HepG2 (cell line): ENCODE measurements around the gene ZNF581. TPM values are rescaled to one million over a fixed set of nuclear protein-coding genes. Genes with fewer than 3 reads are reported as not detected.

ENCODE experiments used
- ELF1 ChIP-seq: sonication (generic); formaldehyde crosslinking; IDR thresholded peaks from 2 replicates; pipeline ENCODE4 v1.4.0; 2020; ENCODE audit warnings: missing genetic modification reagents
- ESRRA ChIP-seq: sonication (generic); formaldehyde crosslinking; IDR thresholded peaks from 2 replicates; pipeline ENCODE4 v1.5.1; 2020; ENCODE audit warnings: mild to moderate bottlenecking, low read depth, missing genetic modification reagents
- HNF1A ChIP-seq, 2 experiments: sonication (generic) in 1 of 2; formaldehyde crosslinking in 1 of 2; IDR thresholded peaks; 2 replicates each; pipeline versions ENCODE4 v1.4.0 to v1.6.1; 2016 to 2020; ENCODE audit warnings: borderline replicate concordance in 1 of 2, low read depth in 1 of 2, mild to moderate bottlenecking in 1 of 2, missing genetic modification reagents in 1 of 2
- PAXIP1 ChIP-seq: sonication (generic); formaldehyde crosslinking; conservative IDR thresholded peaks from 2 replicates; pipeline ENCODE4 v1.4.0; 2020; ENCODE audit warnings: mild to moderate bottlenecking, missing genetic modification reagents, moderate library complexity
- RELA ChIP-seq: sonication (generic); formaldehyde crosslinking; IDR thresholded peaks from 2 replicates; pipeline ENCODE4 v1.4.0; 2020; ENCODE audit warnings: missing genetic modification reagents
- ZFP90 ChIP-seq: sonication (generic); formaldehyde crosslinking; IDR thresholded peaks from 2 replicates; pipeline ENCODE4 v1.8.0; 2022; ENCODE audit warnings: missing genetic modification reagents, mild to moderate bottlenecking, inconsistent platforms, borderline replicate concordance
- polyA plus RNA-seq, 8 experiments: library from polyadenylated mRNA; depleted of rRNA in 3 of 8; stranded (reverse) in 7 of 8; unstranded in 1 of 8; fragments of >200 nt; fragmentation: Illumina TruSeq in 4 of 8; extraction: Trizol in 4 of 8; gene quantifications; 2 replicates each; pipeline versions ENCODE4 v1.2.1 to v1.2.3, GENCODE V29; 2011 to 2016; ENCODE audit warnings: low read depth in 4 of 8, missing spikeins in 1 of 8, mixed read lengths in 1 of 8; ENCODE audit not compliant: insufficient read depth in 1 of 8
- total RNA-seq, 5 experiments: library from RNA; depleted of rRNA; stranded (reverse); fragments of >200 nt; fragmentation: Illumina TruSeq; extraction: Trizol; gene quantifications; 2 replicates each; pipeline ENCODE4 v1.2.3, GENCODE V29; 2016; ENCODE audit warnings: low read depth in 1 of 5
- TF ChIP-seq, protein P1 (sequence below): sonication (generic); formaldehyde crosslinking; IDR thresholded peaks from 2 replicates; pipeline ENCODE4 v1.5.0; 2020; ENCODE audit warnings: mild to moderate bottlenecking, missing genetic modification reagents
- TF ChIP-seq, protein P2 (sequence below): sonication (generic); formaldehyde crosslinking; IDR thresholded peaks from 2 replicates; pipeline ENCODE4 v1.9.0; 2022; ENCODE audit warnings: missing genetic modification reagents, mild to moderate bottlenecking, borderline replicate concordance

Gene ZNF581
- total and polyA plus RNA-seq, 2 of the 13 experiments (the other 11 are each of a cell fraction or from before 2014, with no cell fraction given) = 19.6 to 49.5 TPM

DNA sequence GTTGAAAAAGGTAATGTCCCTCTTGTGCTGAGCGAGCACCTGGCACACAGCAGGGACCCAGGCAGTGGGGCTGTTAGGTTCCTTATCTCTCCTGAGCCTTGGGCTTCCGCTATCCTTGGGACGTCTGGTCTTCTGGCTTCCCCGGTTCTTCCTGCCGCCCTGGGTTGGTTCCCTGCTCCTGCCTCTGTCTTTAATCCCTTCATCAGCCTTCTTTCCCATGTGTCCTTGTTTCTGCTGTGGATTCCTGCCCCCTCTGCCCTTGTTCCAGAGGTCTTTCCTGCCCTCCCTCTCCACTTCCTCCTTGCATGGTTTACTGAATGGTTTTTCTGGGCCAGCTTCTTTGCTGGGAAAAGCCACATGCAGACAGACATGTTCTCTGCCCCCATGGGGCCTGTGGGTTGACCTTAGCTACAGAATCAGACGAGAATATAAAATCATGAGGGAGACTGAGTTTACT lies 34.2 kb downstream of the ZNF581 start (continued):
- TF ChIP-seq HNF1A (IDR thresholded peaks at IDR 0.05; ENCODE audit: low read depth) = no peak
- no peak for TF ChIP-seq HNF1A (CRISPR knock-in tag; IDR thresholded peaks at IDR 0.05; ENCODE audit: borderline replicate concordance)
- TF ChIP-seq, protein P1, sequence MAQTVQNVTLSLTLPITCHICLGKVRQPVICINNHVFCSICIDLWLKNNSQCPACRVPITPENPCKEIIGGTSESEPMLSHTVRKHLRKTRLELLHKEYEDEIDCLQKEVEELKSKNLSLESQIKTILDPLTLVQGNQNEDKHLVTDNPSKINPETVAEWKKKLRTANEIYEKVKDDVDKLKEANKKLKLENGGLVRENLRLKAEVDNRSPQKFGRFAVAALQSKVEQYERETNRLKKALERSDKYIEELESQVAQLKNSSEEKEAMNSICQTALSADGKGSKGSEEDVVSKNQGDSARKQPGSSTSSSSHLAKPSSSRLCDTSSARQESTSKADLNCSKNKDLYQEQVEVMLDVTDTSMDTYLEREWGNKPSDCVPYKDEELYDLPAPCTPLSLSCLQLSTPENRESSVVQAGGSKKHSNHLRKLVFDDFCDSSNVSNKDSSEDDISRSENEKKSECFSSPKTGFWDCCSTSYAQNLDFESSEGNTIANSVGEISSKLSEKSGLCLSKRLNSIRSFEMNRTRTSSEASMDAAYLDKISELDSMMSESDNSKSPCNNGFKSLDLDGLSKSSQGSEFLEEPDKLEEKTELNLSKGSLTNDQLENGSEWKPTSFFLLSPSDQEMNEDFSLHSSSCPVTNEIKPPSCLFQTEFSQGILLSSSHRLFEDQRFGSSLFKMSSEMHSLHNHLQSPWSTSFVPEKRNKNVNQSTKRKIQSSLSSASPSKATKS (CRISPR knock-in tag) = no peak
- 0 out of 2 replicates have a peak, but pooled peaks have one; percentile 16 for TF ChIP-seq ELF1 (CRISPR knock-in tag)
- TF ChIP-seq, protein P2, sequence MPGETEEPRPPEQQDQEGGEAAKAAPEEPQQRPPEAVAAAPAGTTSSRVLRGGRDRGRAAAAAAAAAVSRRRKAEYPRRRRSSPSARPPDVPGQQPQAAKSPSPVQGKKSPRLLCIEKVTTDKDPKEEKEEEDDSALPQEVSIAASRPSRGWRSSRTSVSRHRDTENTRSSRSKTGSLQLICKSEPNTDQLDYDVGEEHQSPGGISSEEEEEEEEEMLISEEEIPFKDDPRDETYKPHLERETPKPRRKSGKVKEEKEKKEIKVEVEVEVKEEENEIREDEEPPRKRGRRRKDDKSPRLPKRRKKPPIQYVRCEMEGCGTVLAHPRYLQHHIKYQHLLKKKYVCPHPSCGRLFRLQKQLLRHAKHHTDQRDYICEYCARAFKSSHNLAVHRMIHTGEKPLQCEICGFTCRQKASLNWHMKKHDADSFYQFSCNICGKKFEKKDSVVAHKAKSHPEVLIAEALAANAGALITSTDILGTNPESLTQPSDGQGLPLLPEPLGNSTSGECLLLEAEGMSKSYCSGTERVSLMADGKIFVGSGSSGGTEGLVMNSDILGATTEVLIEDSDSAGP (CRISPR knock-in tag) = no peak
- TF ChIP-seq ZFP90 (CRISPR knock-in tag) = 0 out of 2 replicates have a peak, but pooled peaks have one; percentile 42
- TF ChIP-seq ESRRA (CRISPR knock-in tag) = 0 out of 2 replicates have a peak, but pooled peaks have one; percentile 14
- TF ChIP-seq RELA (CRISPR knock-in tag) = no peak
- peak; percentile 51 for TF ChIP-seq PAXIP1
